DMS114 treated with DMSO at 0.1 percent for 48 hours (cell line): ENCODE results near the gene RABEPK.
"Not testable (repeated sequence)": the region's sequence is repeated elsewhere in the genome, so short reads cannot be mapped to it uniquely, and the experiment has no call there.

Experiments
- DNase-seq: peaks from one replicate; lab custom pipeline; 2025; ENCODE audit not compliant: unreplicated experiment; lab: John Stamatoyannopoulos, UW

RABEPK gene, protein sequence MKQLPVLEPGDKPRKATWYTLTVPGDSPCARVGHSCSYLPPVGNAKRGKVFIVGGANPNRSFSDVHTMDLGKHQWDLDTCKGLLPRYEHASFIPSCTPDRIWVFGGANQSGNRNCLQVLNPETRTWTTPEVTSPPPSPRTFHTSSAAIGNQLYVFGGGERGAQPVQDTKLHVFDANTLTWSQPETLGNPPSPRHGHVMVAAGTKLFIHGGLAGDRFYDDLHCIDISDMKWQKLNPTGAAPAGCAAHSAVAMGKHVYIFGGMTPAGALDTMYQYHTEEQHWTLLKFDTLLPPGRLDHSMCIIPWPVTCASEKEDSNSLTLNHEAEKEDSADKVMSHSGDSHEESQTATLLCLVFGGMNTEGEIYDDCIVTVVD

DNA sequence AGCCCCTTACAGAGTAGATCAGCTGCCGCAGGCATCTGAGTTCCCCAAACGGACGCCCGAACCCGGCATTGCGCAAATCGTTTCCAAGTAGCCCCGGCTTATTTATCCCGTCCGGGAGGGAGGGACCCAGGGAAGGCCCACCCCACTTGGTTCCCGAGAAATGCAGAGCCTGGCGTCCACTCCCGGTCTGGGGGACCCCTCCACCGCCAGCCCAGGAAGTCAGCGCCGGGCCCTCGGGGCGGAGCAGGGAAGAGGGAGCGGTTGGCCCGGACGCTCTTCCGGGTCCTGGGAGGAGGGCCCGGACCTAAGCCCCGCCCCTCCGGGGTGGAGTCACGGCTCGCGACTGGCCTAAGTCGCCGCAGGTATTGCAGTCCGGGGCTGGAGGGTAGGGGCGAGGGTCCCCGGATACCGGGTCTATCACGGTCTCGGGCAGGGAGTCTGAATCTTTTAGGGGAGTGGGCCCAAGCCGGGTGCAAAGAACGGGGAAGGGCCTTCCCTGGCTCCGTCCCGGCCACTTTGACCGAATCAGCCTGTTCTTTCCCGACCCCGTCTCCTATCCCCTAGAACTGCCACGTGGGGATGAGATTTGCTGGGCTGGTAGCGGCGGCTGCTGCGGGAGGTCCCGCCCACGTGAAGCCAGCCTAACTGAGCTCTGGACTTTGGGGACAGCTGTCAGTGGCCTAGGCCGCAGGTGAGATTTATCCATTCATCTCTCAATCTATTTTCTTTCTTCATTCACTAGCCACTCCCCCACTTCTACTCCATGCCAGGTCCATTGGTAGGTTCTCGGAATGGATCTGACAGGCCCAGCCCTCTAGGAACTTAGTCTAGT, at the start of gene RABEPK:
Gene RABEPK, plus strand, starts transcription at position 327 of the 832 bp plus-strand sequence. CDS start 2,472 bp downstream, outside the sequence.
- peak; percentile 65 for DNase-seq

DNA sequence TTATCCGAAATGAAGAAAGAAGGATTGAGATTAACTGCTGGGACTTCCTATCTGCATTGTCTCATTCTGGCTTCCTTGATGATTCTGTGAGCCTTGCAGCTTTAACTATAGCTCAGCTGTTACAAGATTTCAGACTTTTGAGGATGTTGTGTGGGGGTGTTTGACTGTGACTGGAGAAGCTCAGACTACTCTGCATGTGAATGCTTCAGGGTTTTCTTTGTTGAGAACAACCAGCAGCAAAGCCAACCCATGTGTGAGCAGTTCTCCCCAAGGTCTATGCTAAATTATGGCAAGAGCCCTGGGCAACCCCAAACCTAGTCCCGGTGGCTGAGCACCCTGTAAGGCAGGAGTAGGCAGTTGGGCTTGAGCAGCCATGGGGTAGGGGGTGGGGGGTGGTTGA, 48.6 kb upstream of the RABEPK start:
- no peak for DNase-seq

DNA sequence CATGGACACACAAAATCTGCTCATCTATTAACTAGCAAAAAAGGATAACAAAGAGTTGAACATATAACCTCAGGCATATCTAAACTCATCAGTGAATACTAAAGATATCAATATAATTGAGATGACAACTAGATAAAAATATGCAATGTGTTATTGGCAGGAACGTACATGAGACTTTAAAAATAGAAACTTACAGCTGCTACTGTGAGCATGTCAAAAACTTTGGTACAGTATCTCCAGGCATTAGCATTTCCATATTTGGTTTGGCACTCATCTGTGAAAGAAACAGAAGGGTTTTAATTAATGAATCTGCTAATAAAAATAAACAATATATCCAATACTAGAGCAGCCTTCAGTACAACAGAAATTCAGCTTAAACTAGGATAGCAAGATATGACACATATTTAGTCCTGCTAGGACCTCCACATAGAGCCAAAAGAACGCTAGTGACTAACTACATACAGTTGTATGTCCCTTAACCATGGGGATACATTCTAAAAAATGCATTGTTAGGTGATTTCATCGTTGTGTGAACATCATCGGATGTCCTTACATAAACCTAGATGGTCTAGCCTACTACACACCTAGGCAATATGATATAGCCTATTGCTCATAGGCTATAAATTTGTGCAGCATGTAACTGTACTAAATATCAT, 46.5 kb upstream of the RABEPK start:
- DNase-seq, result no peak

DNA sequence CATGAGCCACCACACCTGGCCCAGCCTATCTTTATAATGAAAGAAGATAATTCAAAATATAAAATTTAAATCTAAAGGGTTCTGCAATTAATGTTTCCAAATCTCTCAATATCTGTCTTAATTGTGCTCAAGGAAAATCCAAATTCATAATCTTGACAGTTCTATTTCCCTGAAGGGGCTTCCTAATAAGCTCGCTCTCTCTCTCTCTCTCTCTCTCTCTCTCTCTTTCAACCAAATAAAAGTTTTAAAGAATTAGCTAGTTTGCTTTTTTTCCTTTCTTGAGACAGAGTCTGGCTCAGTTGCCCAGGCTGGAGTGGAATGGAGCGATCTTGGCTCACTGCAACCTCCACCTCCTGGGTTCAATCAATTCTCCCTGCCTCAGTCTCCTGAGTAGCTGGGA, 43.8 kb upstream of the RABEPK start:
- DNase-seq, result no peak

DNA sequence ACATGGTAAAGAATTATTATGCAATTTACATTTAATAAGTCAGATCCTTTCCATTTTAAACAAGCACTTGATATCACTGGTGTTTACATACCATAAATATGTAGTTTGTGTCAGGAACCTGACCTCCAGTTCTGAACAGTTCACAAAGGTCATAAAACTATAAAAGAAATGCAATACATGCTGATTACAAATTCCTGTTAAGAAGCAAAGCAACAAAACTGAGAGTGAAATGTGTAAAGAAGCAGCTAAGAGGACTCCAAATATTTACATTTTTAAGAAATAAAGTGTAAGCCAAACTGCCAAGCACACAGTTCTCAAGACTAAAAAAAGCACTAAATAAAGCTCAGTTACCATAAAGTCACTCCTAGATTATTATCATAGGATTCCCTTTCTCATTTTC, 39.6 kb upstream of the RABEPK start:
- DNase-seq, result no peak

DNA sequence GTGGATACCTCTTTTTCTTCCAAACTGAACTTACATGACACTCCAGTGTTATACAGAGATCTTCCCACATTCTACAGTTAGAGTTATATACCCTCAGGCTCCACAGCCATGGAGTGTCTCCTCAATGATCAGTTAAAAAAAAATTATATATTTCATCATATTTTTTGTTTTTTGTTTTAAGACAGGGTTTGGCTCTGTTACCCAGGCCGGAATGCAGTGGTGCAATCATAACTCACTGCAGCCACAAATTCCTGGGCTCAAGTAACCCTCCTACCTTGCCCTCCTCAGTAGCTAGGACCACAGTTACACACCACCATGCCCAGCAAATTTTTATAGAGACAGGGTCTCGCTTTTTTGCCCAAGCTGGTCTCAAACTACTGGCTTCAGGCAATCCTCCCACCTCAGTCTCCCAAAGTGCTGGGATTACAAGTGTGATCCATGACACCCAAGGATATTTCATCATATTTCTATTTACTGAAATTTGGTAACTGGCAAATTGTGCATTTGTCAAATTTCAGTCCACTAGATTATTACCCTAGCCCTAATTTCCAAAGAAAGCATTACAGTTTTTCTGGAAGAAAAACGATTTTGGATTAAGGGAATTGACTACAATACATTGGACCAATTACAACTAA, 38.9 kb upstream of the RABEPK start:
- no peak for DNase-seq

DNA sequence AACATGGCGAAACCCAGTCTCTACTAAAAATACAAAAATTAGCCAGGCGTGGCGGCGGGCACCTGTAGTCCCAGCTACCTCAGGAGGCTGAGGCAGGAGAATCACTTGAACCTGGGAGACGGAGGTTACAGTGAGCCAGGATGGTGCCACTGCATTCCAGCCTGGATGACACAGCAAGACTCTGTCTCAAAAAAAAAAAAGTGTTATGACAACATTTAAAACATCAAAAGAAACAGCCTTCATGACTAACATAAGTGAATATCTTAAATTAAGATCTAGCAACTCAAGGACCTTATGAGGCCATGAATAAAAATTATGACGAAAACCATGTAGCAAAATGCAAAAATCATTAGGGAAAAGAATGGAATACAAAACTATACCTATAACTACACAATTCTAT, 37.5 kb upstream of the RABEPK start:
- DNase-seq, result not testable (repeated sequence)

DNA sequence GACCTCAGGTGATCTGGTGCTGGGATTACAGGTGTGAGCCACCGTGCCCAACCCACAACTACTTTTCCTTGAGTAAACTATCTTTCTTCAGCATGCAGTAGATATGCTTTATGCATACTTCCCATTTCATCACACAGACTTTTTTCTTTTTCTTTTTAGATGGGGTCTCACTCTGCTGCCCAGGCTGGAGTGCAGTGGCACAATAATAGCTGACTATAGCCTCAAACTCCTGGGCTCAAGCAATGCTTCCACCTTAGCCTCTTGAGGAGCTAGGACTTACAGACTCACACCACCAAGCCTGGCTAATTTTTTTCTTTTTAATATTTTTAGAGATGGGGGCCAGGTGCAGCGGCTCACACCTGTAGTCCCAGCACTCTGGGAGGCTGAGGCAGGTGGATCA, 33.6 kb upstream of the RABEPK start:
- DNase-seq, result no peak

DNA sequence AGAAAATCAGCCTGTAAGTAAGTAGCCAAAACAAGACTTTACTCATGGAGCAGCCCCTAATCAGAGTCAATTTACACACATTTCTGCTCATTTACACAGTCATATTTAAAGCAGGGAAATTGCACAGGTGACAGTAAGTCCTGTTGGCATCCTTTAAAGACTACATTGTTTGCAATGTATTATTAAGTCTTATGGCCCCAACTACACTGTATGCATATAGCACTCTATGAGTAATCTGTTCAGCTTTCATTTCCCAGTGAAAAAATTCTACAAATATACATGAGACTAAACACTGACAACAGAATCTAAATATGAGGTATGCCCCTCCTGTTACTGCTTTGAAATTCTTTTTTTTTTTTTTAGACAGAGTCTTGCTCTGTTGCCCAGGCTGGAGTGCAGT, 30.4 kb upstream of the RABEPK start:
- no peak for DNase-seq

DNA sequence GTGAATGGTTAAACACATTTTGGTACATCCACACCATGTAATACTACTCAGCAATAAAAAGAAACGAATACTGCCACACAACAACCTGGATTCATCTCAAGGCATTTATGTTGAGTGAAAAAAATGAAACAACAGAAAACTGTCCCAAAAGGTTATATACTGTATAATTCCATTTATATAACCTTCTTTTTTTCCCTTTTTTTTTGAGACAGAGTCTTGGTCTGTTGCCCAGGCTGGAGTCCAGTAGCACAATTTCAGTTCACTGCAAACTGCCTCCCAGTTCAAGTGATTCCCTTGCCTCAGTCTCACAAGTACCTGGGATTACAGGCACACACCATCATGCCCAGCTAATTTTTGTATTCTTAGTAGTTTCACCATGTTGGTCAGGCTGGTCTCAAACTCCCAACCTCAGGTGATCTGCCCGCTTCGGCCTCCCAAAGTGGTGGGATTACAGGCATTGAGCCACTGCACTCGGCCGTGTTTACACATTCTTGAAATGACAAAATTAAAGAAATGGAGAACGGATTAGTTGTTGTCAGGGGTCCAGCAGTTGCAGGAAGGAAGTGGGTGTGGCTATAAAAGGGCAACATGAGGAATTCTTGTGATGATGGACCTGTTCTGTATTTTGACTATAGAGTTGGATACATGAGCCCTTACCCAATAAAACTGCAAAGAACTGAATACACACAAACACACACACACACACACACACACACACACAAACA, 28.1 kb upstream of the RABEPK start:
- no peak for DNase-seq

DNA sequence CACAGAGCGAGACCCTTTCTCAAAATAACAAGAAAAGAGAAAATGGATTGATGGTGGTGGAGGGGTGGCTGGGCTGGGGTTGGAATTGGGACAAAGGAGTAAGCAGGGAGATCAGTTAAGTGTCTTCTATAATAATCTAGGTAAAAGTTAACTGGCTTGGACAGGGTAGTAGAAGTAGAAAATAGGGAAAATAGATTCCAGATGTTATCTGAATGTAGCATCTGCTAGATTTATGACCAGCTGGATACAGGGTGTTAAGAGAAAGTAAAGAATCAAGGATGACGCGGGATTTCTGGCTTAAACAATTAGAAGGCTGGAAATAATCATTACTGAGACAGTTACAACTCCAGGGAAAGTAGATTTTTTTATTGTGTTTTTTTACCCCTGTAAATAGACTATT, 23.7 kb upstream of the RABEPK start:
- DNase-seq, result no peak

DNA sequence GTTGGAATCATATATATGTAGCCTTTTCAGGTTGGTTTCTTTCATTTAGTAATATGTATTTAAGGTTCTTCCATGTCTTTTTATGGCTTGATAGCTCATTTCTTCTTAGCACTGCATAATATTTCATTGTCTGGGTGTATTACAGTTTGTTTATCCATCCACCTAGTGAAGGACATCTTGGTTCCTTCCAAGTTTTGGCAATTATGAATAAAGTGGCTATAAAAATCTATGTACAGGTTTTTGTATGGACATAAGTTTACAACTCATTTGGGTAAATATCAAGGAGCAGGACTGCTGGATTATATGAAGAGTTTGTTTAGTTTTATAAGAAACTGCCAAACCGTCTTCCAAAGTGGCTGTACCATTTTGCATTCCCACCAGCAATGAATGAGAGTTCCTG, 22.5 kb upstream of the RABEPK start:
- DNase-seq, result no peak

DNA sequence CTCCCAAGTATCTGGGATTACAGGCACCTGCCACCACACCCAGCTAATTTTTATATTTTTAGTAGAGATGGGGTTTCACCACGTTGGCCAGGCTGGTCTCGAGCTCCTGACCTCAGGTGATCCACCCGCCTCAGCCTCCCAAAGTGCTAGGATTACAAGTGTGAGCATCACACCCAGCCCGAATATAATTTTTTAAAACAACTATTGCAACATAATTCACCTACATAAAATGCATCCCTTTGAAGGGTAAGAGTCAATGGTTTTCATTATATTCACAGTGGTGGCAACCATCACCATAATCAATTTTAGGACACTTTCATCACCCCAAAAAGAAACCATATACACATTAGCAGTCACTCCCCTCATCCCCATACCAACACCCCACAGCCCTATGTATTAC, 20.6 kb upstream of the RABEPK start:
- not testable (repeated sequence) for DNase-seq

DNA sequence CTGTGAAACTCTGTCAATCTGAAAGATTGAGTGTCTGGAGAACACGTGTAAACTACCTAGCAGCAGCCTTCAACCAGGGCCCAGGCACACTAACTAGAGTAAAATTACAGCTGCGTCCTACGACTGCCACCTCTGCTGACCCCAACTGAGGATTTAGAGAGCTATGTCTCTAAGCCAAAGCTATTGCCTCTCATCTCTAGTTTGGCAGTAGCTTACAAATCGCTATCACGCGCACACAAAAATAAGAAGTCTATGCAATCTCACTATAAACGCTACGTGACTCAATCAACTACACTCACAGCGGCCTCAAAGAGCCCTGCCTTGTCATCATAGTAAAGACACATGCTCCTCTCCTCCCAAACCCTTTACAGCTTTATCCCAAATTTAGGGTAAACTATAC, 19.5 kb upstream of the RABEPK start:
- no peak for DNase-seq

DNA sequence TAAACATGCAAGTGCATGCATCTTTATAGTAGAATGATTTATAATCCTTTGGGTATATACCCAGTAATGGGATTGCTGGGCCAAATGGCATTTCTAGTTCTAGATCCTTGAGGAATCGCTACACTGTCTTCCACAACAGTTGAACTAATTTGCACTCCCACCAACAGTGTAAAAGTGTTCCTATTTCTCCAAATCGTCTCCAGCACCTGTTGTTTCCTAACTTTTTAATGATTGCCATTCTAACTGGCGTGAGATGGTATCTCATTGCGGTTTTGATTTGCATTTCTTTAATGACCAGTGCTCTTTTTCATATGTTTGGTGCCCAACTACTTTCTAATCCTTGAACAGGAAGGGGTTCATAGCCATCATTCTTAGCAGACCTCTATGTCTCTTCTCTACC, 18.6 kb upstream of the RABEPK start:
- not testable (repeated sequence) for DNase-seq

DNA sequence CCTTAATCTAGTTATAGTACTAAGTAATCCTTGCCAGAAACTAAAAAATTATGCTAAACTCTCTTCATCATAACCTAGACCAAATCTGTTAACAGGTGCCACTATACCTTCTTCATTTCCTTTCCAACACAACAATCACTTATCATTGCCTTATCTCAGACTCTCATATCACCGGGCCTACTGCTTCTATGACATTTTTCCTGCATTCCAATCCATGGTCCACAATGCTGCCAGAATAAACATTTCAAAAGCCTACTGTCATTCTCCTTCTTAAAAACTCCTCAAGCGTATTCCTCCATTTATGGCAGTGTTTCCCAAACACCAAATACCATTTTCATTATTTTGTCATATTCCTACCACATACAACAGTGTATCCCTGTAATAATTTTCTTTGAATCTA, 17.3 kb upstream of the RABEPK start:
- DNase-seq, result no peak

DNA sequence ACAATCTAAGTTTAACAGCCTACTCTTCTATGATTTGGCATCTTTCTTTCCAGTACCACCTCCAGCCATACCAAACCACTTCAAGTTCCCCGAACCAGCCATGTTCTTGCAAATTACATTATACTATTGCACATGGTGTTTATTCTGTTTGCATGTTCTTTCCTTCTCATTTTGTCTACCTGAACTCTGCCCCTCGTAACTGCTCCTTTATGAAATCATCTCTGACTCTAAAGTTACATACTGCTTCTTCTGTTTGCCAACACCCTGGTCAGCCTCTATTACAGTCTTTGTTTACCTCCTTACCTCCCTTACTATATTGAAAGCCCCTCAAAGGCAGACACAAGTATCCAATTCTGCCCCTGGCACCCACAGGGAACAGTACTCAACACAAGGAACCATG, 16.8 kb upstream of the RABEPK start:
- DNase-seq, result no peak

DNA sequence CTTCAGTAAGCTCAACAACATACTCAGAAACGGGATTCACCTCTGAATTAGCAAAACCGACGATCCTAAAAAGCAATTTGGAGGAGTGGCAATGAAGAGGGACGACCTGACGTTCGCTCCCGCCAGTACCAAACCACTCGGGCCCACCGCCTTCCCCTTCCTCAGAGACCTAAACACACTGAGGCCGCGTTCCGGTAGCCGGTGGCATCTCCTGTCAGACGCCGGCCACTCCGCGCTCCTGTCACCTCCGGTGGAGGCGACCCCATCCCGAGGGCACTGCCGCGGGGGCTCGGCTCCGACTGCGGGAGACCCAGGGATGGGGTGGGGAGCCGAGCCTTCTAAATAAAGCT, 11.4 kb upstream of the RABEPK start:
- no peak for DNase-seq

DNA sequence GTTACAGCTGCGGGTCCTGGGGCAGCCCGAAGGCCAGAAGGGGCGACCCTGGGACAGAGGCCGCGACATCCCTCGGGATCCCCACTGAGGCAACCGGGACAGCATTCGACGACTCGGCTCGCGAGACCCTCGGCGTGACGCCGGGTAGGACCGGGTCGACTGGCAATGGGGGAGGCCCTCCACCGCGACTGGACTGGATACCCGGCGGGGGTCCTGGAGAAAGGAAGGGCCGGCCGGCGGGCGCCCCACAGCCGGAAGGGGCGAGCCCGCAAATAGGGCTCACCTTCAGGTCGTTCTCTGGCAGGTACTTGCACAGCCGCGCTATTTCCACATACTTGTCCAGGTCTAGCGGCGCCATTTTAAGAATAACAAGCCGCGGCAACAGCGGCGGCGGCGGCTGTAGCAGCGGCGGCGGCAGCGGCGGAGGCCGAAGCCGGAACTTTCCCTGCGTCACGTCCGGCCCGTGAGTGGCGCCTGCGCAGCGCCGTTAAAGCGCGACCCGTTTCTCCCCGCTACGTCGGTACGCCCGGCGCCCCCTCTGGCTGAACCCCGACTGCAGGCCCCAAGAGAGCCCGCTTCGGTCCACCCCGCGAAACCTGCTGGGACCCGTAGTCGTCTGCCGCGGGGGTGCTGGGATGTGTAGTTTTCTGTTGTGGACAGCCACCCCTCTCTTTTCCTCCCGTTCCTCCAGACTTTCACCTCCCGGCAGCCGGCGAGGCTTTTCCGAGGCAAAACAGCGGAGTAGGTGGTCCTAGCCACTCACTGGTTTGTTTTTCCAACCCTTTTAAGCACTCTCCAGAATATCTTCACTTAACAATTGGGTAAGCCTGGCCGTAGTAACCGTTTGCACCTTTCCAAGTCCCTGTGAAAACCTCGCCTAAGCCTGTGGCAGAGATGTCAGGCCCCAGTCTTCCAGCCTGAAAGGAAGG, 10.7 kb upstream of the RABEPK start, which contains the start of gene PPP6C:
Gene PPP6C, minus strand, starts transcription at position 443 of the 929 bp plus-strand sequence. Its CDS starts 85 bp downstream, at position 358.
- peak; percentile 94 for DNase-seq
